Measurements from ENCODE around the gene SFI1. TPM values are rescaled to one million over a fixed set of nuclear protein-coding genes. Genes with fewer than 3 reads are reported as not detected.
"Not testable (repeated sequence)": the region's sequence is repeated elsewhere in the genome, so short reads cannot be mapped to it uniquely, and the experiment has no call there.

The SFI1 gene
- total RNA-seq, 3 donors from 2014 or later (not counting 1 experiment from before 2014, with no cell fraction given) = 208 to 225 (median 217) TPM

DNA sequence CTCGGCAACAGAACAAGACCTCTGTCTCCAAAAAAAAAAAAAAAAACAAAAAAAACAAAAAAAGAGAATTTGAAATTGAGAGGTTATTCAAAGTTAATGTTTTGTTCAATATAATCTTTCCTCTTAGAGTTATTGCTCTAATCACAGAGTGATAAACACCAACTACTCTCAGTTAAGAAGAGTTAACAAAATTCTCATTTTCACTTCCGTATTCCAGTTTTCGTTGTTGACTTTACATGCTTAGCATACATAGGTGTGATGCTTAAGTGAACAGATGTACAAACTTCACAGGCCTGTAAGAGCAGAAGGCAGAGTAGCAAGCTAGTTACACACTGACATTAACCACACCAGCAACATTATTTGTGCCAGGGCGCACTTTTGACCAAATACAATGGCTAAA is 19.0 kb upstream of the SFI1 start:
- H3K4me1 Mint-ChIP-seq = peaks cover 16 to 17% of the 10 kb centered on the region in 2 donors
- Histone ChIP-seq H3K36me3 (ENCODE audit: control insufficient read depth, insufficient read depth, low read length) (peaks cover 17% of the 10 kb centered on the region), H3K27ac (ENCODE audit: low read length) (no peak overlapping the region), H3K4me3 (ENCODE audit: low read length) (no peak overlapping the region), H3K4me1 (ENCODE audit: control insufficient read depth, insufficient read depth, low read length) (no peaks in the 10 kb centered on the region), H3K9me3 (ENCODE audit: control insufficient read depth, insufficient read depth, low read length) (no peaks in the 10 kb centered on the region), H3K27me3 (ENCODE audit: control insufficient read depth, insufficient read depth, low read length) (no peaks in the 10 kb centered on the region)
- no peak for DNase-seq
- no peaks in the 10 kb centered on the region for H3K27me3 Mint-ChIP-seq (ENCODE audit: low read depth in 2 of 2)
- H3K4me3 Mint-ChIP-seq = no peak overlapping the region
- 79% methylated on average over 3 of the region's 4 CpGs for WGBS (ENCODE audit: insufficient coverage)
- intact Hi-C loops (cut with micrococcal nuclease) = no loop called here
- ATAC-seq = no peak
- no peaks in the 10 kb centered on the region for H3K9me3 Mint-ChIP-seq
- H3K27ac Mint-ChIP-seq = no peak overlapping the region
- TF ChIP-seq, protein P1, sequence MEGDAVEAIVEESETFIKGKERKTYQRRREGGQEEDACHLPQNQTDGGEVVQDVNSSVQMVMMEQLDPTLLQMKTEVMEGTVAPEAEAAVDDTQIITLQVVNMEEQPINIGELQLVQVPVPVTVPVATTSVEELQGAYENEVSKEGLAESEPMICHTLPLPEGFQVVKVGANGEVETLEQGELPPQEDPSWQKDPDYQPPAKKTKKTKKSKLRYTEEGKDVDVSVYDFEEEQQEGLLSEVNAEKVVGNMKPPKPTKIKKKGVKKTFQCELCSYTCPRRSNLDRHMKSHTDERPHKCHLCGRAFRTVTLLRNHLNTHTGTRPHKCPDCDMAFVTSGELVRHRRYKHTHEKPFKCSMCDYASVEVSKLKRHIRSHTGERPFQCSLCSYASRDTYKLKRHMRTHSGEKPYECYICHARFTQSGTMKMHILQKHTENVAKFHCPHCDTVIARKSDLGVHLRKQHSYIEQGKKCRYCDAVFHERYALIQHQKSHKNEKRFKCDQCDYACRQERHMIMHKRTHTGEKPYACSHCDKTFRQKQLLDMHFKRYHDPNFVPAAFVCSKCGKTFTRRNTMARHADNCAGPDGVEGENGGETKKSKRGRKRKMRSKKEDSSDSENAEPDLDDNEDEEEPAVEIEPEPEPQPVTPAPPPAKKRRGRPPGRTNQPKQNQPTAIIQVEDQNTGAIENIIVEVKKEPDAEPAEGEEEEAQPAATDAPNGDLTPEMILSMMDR (IDR thresholded peaks at IDR 0.05) = no peak
- peaks cover 5% of the 10 kb centered on the region for H3K36me3 Mint-ChIP-seq

DNA sequence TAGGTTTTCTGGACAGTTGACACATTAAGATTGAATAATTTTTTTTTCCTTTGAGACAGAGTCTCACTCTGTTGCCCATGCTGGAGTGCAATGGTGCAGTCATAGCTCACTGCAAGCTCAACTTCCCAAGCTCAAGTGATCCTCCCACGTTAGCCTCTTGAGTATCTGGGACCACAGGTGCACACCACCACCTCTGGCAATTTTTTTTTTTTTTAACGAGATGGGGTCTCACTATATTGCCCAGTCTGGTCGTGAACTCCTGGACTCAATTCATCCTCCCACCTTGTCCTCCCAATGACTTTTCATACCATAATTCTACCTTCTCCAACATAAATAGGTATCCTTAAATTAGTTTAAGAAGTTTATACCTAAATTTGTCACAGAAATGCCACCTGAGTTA is 15.2 kb upstream of the SFI1 start:
- peaks cover 5% of the 10 kb centered on the region for H3K36me3 Mint-ChIP-seq
- DNase-seq (no peak), ATAC-seq (no peak)
- Histone ChIP-seq H3K4me3 (ENCODE audit: low read length) (no peak overlapping the region), H3K9me3 (ENCODE audit: control insufficient read depth, insufficient read depth, low read length) (no peaks in the 10 kb centered on the region), H3K27me3 (ENCODE audit: control insufficient read depth, insufficient read depth, low read length) (no peaks in the 10 kb centered on the region), H3K36me3 (ENCODE audit: control insufficient read depth, insufficient read depth, low read length) (peaks cover 36% of the 10 kb centered on the region), H3K4me1 (ENCODE audit: control insufficient read depth, insufficient read depth, low read length) (no peaks in the 10 kb centered on the region), H3K27ac (ENCODE audit: low read length) (no peak overlapping the region)
- H3K4me1 Mint-ChIP-seq = peaks cover 21 to 24% of the 10 kb centered on the region in 2 donors
- H3K9me3 Mint-ChIP-seq = no peaks in the 10 kb centered on the region
- WGBS (ENCODE audit: insufficient coverage) = 87% methylated on average over 3 of the region's 3 CpGs
- H3K27me3 Mint-ChIP-seq (ENCODE audit: low read depth in 2 of 2) = no peaks in the 10 kb centered on the region
- no peak overlapping the region for H3K4me3 Mint-ChIP-seq
- intact Hi-C loops (cut with micrococcal nuclease) = no loop called here
- TF ChIP-seq, protein P1 (IDR thresholded peaks at IDR 0.05) = no peak
- H3K27ac Mint-ChIP-seq = no peak overlapping the region

DNA sequence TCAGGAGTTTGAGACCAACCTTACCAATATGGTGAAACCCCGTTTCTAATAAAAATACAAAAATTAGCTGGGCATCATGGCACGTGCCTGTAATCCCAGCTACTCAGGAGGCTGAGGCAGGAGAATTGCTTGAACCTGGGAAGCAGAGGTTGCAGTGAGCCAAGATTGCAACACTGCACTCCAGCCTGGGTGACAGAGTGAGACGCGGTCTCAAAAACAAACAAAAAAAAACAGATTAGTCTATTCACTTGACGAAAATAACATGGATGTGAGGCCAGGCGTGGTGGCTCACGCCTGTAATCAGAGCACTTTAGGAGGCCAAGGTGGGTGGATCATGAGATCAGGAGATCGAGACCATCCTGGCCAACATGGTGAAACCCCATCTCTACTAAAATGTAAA is 13.9 kb upstream of the SFI1 start:
- H3K27ac Mint-ChIP-seq; intact Hi-C loops (cut with micrococcal nuclease): not testable (repeated sequence)

DNA sequence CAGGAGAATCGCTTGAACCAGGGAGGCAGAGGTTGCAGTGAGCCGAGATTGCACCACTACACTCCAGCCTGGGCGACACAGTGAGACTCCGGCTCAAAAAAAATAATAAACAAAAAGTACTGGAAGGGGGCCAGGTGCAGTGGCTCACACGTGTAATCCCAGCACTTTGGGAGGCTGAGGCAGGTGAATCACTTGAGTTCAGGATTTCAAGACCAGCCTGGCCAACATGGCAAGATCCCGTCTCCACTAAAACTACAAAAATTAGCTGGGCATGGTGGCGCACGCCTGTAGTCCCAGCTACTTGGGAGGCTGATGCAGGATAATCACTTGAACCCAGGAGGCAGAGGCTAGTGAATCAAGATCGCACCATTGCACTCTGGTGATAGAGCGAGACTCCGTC is 10.0 kb upstream of the SFI1 start:
- H3K4me1 ChIP-seq (ENCODE audit: control insufficient read depth, insufficient read depth, low read length) = peaks cover 15% of the 10 kb centered on the region
- H3K36me3 Mint-ChIP-seq; H3K27me3 ChIP-seq (ENCODE audit: control insufficient read depth, insufficient read depth, low read length); H3K27me3 Mint-ChIP-seq (ENCODE audit: low read depth in 2 of 2); H3K4me3 ChIP-seq (ENCODE audit: low read length); DNase-seq; H3K4me3 Mint-ChIP-seq; H3K27ac ChIP-seq (ENCODE audit: low read length); H3K9me3 Mint-ChIP-seq; intact Hi-C loops (cut with micrococcal nuclease); H3K9me3 ChIP-seq (ENCODE audit: control insufficient read depth, insufficient read depth, low read length); ATAC-seq; H3K27ac Mint-ChIP-seq: not testable (repeated sequence)
- H3K36me3 ChIP-seq (ENCODE audit: control insufficient read depth, insufficient read depth, low read length) = peaks cover 34% of the 10 kb centered on the region
- WGBS (ENCODE audit: insufficient coverage) = 97% methylated on average over 11 of the region's 11 CpGs
- peaks cover 35 to 38% of the 10 kb centered on the region in 2 donors for H3K4me1 Mint-ChIP-seq

More for the DNA sequence above, 13.9 kb upstream of the SFI1 start:
- not testable (repeated sequence) for ATAC-seq; H3K36me3 Mint-ChIP-seq; H3K27me3 ChIP-seq (ENCODE audit: control insufficient read depth, insufficient read depth, low read length); DNase-seq; H3K4me1 ChIP-seq (ENCODE audit: control insufficient read depth, insufficient read depth, low read length); H3K9me3 ChIP-seq (ENCODE audit: control insufficient read depth, insufficient read depth, low read length); H3K27ac ChIP-seq (ENCODE audit: low read length); H3K9me3 Mint-ChIP-seq; H3K4me3 Mint-ChIP-seq; H3K27me3 Mint-ChIP-seq (ENCODE audit: low read depth in 2 of 2); H3K4me3 ChIP-seq (ENCODE audit: low read length)
- 89% methylated on average over 7 of the region's 8 CpGs for WGBS (ENCODE audit: insufficient coverage)
- peaks cover 18 to 22% of the 10 kb centered on the region in 2 donors for H3K4me1 Mint-ChIP-seq
- H3K36me3 ChIP-seq (ENCODE audit: control insufficient read depth, insufficient read depth, low read length) = peaks cover 42% of the 10 kb centered on the region

All from natural killer cell (primary cell).